Measurements from ENCODE around the gene TXNDC2.

TXNDC2 gene

GRCh38 chr18:9927392-9928063 is 41.8 kb downstream of the TXNDC2 start:
- H3K27ac ChIP-seq (ENCODE audit: poor library complexity, severe bottlenecking) = peak overlapping the region; percentile 54
- peaks cover 94% of the 10 kb centered on the region for H3K4me1 ChIP-seq (ENCODE audit: insufficient read depth, poor library complexity, severe bottlenecking)
- H3K4me3 ChIP-seq (ENCODE audit: severe bottlenecking) = no peak overlapping the region
- peaks cover 19% of the 10 kb centered on the region for H3K36me3 ChIP-seq (ENCODE audit: low read depth)
- no peak for DNase-seq (ENCODE audit: low spot score)
- H3K27me3 ChIP-seq (ENCODE audit: insufficient read depth, poor library complexity, severe bottlenecking) = no peaks in the 10 kb centered on the region
- no peaks in the 10 kb centered on the region for H3K9me3 ChIP-seq (ENCODE audit: severe bottlenecking)
- ATAC-seq (ENCODE audit: low read depth) = no peak
- TF ChIP-seq CTCF (IDR thresholded peaks at IDR 0.05; ENCODE audit: poor library complexity, severe bottlenecking) = no peak

GRCh38 chr18:9928646-9929259 is 43.0 kb downstream of the TXNDC2 start:
- Histone ChIP-seq H3K36me3 (ENCODE audit: low read depth) (peaks cover 28% of the 10 kb centered on the region), H3K4me3 (ENCODE audit: severe bottlenecking) (no peak overlapping the region), H3K27ac (ENCODE audit: poor library complexity, severe bottlenecking) (peak overlapping the region; percentile 54), H3K4me1 (ENCODE audit: insufficient read depth, poor library complexity, severe bottlenecking) (peaks cover 94% of the 10 kb centered on the region), H3K27me3 (ENCODE audit: insufficient read depth, poor library complexity, severe bottlenecking) (no peaks in the 10 kb centered on the region), H3K9me3 (ENCODE audit: severe bottlenecking) (no peaks in the 10 kb centered on the region)
- ATAC-seq (ENCODE audit: low read depth) = peak; percentile 97
- DNase-seq (ENCODE audit: low spot score) = no peak
- no peak for TF ChIP-seq CTCF (IDR thresholded peaks at IDR 0.05; ENCODE audit: poor library complexity, severe bottlenecking)

GRCh38 chr18:9930299-9930884 is 44.6 kb downstream of the TXNDC2 start:
- Histone ChIP-seq H3K9me3 (ENCODE audit: severe bottlenecking) (no peaks in the 10 kb centered on the region), H3K27ac (ENCODE audit: poor library complexity, severe bottlenecking) (no peak overlapping the region), H3K4me3 (ENCODE audit: severe bottlenecking) (no peak overlapping the region), H3K4me1 (ENCODE audit: insufficient read depth, poor library complexity, severe bottlenecking) (peaks cover 81% of the 10 kb centered on the region), H3K36me3 (ENCODE audit: low read depth) (peaks cover 42% of the 10 kb centered on the region), H3K27me3 (ENCODE audit: insufficient read depth, poor library complexity, severe bottlenecking) (peaks cover 3% of the 10 kb centered on the region)
- DNase-seq (ENCODE audit: low spot score) = no peak
- ATAC-seq (ENCODE audit: low read depth) = no peak
- TF ChIP-seq CTCF (IDR thresholded peaks at IDR 0.05; ENCODE audit: poor library complexity, severe bottlenecking) = no peak

GRCh38 chr18:9931146-9931545 is 45.4 kb downstream of the TXNDC2 start:
- H3K36me3 ChIP-seq (ENCODE audit: low read depth) = peaks cover 49% of the 10 kb centered on the region
- peaks cover 73% of the 10 kb centered on the region for H3K4me1 ChIP-seq (ENCODE audit: insufficient read depth, poor library complexity, severe bottlenecking)
- ATAC-seq (ENCODE audit: low read depth) = no peak
- H3K4me3 ChIP-seq (ENCODE audit: severe bottlenecking) = no peak overlapping the region
- peak overlapping the region; percentile 0 for H3K27ac ChIP-seq (ENCODE audit: poor library complexity, severe bottlenecking)
- H3K27me3 ChIP-seq (ENCODE audit: insufficient read depth, poor library complexity, severe bottlenecking) = peaks cover 3% of the 10 kb centered on the region
- H3K9me3 ChIP-seq (ENCODE audit: severe bottlenecking) = no peaks in the 10 kb centered on the region
- DNase-seq (ENCODE audit: low spot score) = no peak
- TF ChIP-seq CTCF (IDR thresholded peaks at IDR 0.05; ENCODE audit: poor library complexity, severe bottlenecking) = no peak

- TF ChIP-seq CTCF (IDR thresholded peaks at IDR 0.05; ENCODE audit: poor library complexity, severe bottlenecking) = no peak
- peaks cover 3% of the 10 kb centered on the region for H3K27me3 ChIP-seq (ENCODE audit: insufficient read depth, poor library complexity, severe bottlenecking)
- DNase-seq (ENCODE audit: low spot score) (no peak), ATAC-seq (ENCODE audit: low read depth) (no peak)
- peaks cover 55% of the 10 kb centered on the region for H3K36me3 ChIP-seq (ENCODE audit: low read depth)
- no peak overlapping the region for H3K4me3 ChIP-seq (ENCODE audit: severe bottlenecking)
- peak overlapping the region; percentile 0 for H3K27ac ChIP-seq (ENCODE audit: poor library complexity, severe bottlenecking)
- no peaks in the 10 kb centered on the region for H3K9me3 ChIP-seq (ENCODE audit: severe bottlenecking)
- H3K4me1 ChIP-seq (ENCODE audit: insufficient read depth, poor library complexity, severe bottlenecking) = peaks cover 70% of the 10 kb centered on the region
These were observed 45.9 kb downstream of the TXNDC2 start for GRCh38 chr18:9931678-9932077.
